Activated CD8-positive, alpha-beta memory T cell treated with anti-CD3 and anti-CD28 coated beads for 1 hour (primary cell): ENCODE data around the gene R3HDM2.
"Not testable (repeated sequence)": the region's sequence is repeated elsewhere in the genome, so short reads cannot be mapped to it uniquely, and the experiment has no call there.

Source experiments
- DNase-seq, 2 donors: peaks; one replicate each; pipeline ENCODE4 v3.0.0-alpha.2; 2020; ENCODE audit warnings: low read depth in 1 of 2; ENCODE audit errors: extremely low read depth in 1 of 2

Gene R3HDM2

DNA sequence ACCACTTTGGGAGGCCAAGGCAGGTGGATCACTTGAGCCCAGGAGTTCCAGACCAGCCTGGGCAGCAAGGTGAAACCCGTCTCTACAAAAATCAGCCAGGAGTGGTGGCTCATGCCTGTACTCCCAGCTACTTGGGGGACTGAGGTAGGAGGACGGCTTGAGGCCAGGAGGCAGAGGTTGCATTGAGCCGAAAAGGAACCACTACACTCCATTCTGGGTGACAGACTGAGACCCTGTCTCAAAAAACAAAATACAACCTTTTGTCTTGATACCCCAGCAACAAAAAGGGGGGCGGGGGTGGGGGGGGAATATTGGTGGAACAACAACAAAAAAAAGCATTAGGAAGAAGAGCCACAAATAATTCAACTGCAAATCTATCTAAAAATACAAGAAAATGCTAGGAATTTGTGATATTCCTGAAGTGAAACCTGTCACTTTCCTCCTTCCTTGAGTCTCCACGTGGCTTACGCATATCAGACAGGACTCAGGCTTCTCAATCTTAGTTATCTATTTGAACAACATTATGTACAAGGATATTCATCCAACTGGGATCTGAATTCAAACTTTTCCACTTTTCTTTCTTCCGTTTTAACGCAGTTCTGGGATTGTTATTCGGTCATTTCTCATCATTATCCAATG lies 1.3 kb downstream of the R3HDM2 start:
- DNase-seq = no peak

GRCh38 chr12:57428965-57429364 lies 1.9 kb downstream of the R3HDM2 start:
- DNase-seq = no peak

- DNase-seq = not testable (repeated sequence)
Measured at GRCh38 chr12:57426948-57427347, 3.9 kb downstream of the R3HDM2 start.

- DNase-seq = no peak
Measured at GRCh38 chr12:57420482-57420881, 10.4 kb downstream of the R3HDM2 start.

- DNase-seq = no peak
Measured at GRCh38 chr12:57419495-57419894, 11.3 kb downstream of the R3HDM2 start.

- DNase-seq = no peak
Measured at GRCh38 chr12:57418255-57418654, 12.6 kb downstream of the R3HDM2 start.

- DNase-seq = no peak
Measured at GRCh38 chr12:57416039-57416996, 14.5 kb downstream of the R3HDM2 start.

DNA sequence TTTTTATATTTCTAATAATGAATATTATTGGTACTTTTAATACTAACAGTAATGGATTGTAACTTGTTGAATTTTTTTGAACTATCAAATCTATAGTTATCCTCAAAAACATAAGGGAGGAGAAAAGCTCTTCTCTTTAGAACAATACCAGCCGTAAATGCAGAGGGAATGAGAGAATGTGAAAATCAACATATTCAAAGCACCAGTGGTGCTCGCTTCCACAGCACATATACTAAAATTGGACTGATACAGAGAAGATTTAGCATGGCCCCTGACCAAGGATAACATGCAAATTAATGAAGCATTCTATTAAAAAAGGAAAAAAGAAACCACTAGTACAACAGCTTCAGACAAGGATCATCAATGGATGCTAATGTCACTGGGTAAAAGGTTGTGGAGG lies 15.8 kb downstream of the R3HDM2 start:
- DNase-seq = no peak

GRCh38 chr12:57414160-57414559 lies 16.7 kb downstream of the R3HDM2 start:
- not testable (repeated sequence) for DNase-seq

- DNase-seq = no peak
Measured at GRCh38 chr12:57410534-57410933, 20.3 kb downstream of the R3HDM2 start.

- DNase-seq = no peak
Measured at GRCh38 chr12:57404966-57405640, 25.7 kb downstream of the R3HDM2 start.

GRCh38 chr12:57402156-57402555 lies 28.7 kb downstream of the R3HDM2 start:
- DNase-seq = not testable (repeated sequence)

GRCh38 chr12:57401165-57401564 lies 29.7 kb downstream of the R3HDM2 start:
- DNase-seq = no peak

DNA sequence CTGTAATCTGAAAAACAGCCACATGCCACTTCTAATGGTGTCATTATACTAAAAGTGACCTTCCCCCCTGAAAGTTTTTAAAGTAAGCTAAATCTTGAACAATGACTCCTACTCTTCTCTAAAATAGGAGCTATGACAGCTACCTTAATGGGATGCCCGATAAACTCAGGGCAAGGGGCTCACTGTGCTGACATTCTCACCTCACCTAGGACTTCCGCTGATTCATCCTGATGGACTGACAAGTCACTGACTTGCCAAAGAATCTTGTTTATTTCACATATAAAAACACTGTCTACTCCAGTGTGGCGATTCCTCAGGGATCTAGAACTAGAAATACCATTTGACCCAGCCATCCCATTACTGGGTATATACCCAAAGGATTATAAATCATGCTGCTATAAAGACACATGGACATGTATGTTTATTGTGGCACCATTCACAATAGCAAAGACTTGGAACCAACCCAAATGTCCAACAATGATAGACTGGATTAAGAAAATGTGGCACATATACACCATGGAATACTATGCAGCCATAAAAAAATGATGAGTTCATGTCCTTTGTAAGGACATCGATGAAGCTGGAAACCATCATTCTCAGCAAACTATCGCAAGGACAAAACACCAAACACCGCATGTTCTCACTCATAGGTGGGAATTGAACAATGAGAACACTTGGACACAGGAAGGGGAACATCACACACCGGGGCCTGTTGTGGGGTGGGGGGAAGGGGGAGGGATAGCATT lies 31.0 kb downstream of the R3HDM2 start:
- DNase-seq = not testable (repeated sequence)

- DNase-seq = no peak
Measured at GRCh38 chr12:57397441-57397840, 33.4 kb downstream of the R3HDM2 start.

- DNase-seq = no peak
Measured at GRCh38 chr12:57395121-57395520, 35.7 kb downstream of the R3HDM2 start.

DNA sequence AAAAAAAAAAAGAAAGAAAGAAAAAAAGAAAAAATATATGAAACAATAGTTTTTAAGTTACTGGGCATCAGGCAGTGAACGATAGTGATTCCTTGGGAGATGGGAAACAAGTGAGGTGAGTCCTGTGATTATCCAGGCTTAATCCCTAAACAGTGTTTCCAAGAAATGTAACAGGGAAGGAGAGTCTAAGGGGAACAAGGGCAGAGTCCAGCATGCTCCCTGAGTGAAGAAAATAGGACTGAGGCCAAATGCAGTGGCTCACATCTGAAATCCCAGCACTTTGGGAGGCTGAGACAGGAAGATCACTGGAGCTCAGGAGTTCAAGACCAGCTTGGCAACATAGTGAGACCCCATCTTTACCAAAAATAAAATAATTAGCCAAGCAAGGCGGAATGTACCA lies 40.7 kb downstream of the R3HDM2 start:
- DNase-seq = no peak

GRCh38 chr12:57389033-57389432 lies 41.8 kb downstream of the R3HDM2 start:
- DNase-seq = no peak

DNA sequence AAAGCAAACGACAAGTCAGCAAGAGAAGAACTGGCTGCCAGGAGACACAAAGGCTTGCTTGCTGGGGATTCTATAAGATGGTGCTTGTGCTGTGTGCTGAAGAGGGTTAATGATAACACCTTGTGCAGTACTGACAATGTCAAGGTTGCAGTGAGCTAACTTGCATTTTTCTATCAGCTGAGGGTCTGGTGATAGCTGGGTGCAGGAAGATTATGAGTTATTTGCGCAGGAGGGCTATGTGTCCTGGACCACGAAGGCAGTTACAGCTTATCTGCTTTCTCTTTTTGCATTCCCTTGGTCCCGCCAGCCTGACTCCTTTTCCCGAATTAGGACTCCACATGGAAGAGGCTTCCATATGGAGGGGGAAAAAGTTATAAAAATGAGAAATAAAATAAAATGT lies 42.4 kb downstream of the R3HDM2 start:
- DNase-seq = no peak

GRCh38 chr12:57386187-57386720 lies 44.6 kb downstream of the R3HDM2 start:
- DNase-seq = no peak

DNA sequence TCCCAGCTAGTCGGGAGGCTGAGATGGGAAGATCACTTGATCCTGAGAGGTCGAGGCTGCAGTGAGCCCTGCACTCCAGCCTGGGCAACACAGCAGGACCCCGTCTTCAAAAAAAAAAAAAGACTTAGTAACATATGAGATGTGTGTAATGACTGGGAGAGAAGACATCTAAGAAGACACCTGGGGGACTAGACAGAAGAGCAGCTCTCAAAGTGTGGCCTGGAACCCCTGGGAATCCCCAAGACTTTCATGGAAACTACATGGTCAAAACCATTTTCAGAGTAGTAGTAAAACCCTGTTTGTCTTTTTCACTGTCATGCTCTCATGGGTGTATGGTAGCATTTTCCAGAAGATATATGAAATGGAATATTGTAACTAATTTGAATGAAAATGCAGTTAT lies 45.3 kb downstream of the R3HDM2 start:
- DNase-seq = no peak
